HCT116 (cell line): ENCODE measurements around the gene NGFR. TPM values are rescaled to one million over a fixed set of nuclear protein-coding genes. Genes with fewer than 3 reads are reported as not detected.

Experiments
- ATAC-seq: fragments of 200-7000 bp; cut with Tn5 transposase; 2 replicates; pipeline ENCODE4 v1.9.1; 2020; ENCODE audit warnings: mild to moderate bottlenecking, moderate library complexity
- BruUV-seq: library from RNA; stranded (reverse); fragments of 400-500 nt; replicated peaks from 2 replicates; lab custom pipeline; 2021; lab: Mats Ljungman, UMichigan
- CTCF ChIA-PET: fragments of 300-600 bp; sonication (Branson Sonifier 250); formaldehyde crosslinking; loops from one replicate; lab custom pipeline; 2021; ENCODE audit warnings: antibody characterized with exemption; lab: Charles Lee
- POLR2A ChIA-PET: fragments of 300-600, 350-600 bp; sonication (Branson Sonifier 250); formaldehyde crosslinking; loops from one replicate; lab custom pipeline; 2021; ENCODE audit warnings: antibody characterized with exemption; lab: Charles Lee
- RAD21 ChIA-PET, 2 experiments: fragments of 300-600 bp; sonication (Branson Sonifier 250); formaldehyde crosslinking; loops; one replicate each; lab custom pipeline; 2023; ENCODE audit warnings: low total read pairs in 2 of 2; ENCODE audit not compliant: uncharacterized antibody in 2 of 2, unreplicated experiment in 2 of 2, low non-redundant PET in 1 of 2; lab: Charles Lee
- DNase-seq: peaks from one replicate; pipeline ENCODE4 v3.0.0-alpha.2; 2010; ENCODE audit warnings: low read depth, low spot score
- H2AFZ ChIP-seq: fragments of 200-600 bp; shearing (Covaris generic), sonication (generic); 2 replicates; pipeline ENCODE4 v1.6.1; 2017; ENCODE audit warnings: low read depth, mixed run types, mixed read lengths, antibody characterized with exemption, low read length; ENCODE audit not compliant: poor library complexity, severe bottlenecking
- H3K27ac ChIP-seq: 2 replicates; pipeline ENCODE4 v1.5.1; 2012; ENCODE audit warnings: low read depth, low read length
- H3K27me3 ChIP-seq: fragments of 200-600 bp; sonication (generic); 2 replicates; pipeline ENCODE4 v1.6.1; 2016; ENCODE audit warnings: mixed run types, low read length, mixed read lengths; ENCODE audit not compliant: insufficient read depth
- H3K36me3 ChIP-seq, 2 experiments: fragments of 200-500 bp in 1 of 2; fragments of 200-600 bp in 1 of 2; sonication (Bioruptor generic) in 1 of 2; sonication (generic) in 1 of 2; 2 replicates each; pipeline versions ENCODE4 v1.5.1 to v1.6.1; 2014 to 2016; ENCODE audit warnings: low read length in 2 of 2, inconsistent platforms in 1 of 2, mixed read lengths in 1 of 2, mixed run types in 1 of 2; ENCODE audit not compliant: insufficient read depth in 2 of 2, control insufficient read depth in 1 of 2
- H3K4me1 ChIP-seq, 2 experiments: fragments of 200-600 bp in 1 of 2; sonication (generic) in 1 of 2; 2 replicates each; pipeline versions ENCODE4 v1.5.1 to v1.6.1; 2012 to 2017; ENCODE audit warnings: low read length in 2 of 2, inconsistent platforms in 1 of 2, mild to moderate bottlenecking in 1 of 2, mixed read lengths in 1 of 2, mixed run types in 1 of 2, moderate library complexity in 1 of 2; ENCODE audit not compliant: insufficient read depth in 2 of 2, control insufficient read depth in 1 of 2
- H3K4me2 ChIP-seq: fragments of 200-600 bp; sonication (generic); 2 replicates; pipeline ENCODE4 v1.6.1; 2017; ENCODE audit warnings: mixed run types, low read length, mixed read lengths
- H3K4me3 ChIP-seq, 2 experiments: fragments of 200-600 bp in 1 of 2; sonication (generic) in 1 of 2; replicated peaks in 1 of 2; 2 replicates each; pipeline ENCODE4 v1.5.1; 2011 to 2016; ENCODE audit warnings: low read length in 2 of 2, control low read depth in 1 of 2, low read depth in 1 of 2, mild to moderate bottlenecking in 1 of 2, mixed read lengths in 1 of 2, mixed run types in 1 of 2
- H3K79me2 ChIP-seq: fragments of 200-600 bp; sonication (generic); 2 replicates; pipeline ENCODE4 v1.6.1; 2017; ENCODE audit warnings: mild to moderate bottlenecking, mixed run types, low read length, moderate library complexity, mixed read lengths; ENCODE audit not compliant: insufficient read depth
- H3K9ac ChIP-seq: fragments of 200-600 bp; sonication (generic); 2 replicates; pipeline ENCODE4 v1.6.1; 2016; ENCODE audit warnings: low read length, mixed read lengths
- H3K9me2 ChIP-seq: fragments of 200-600 bp; sonication (generic), shearing (Covaris generic); 2 replicates; pipeline ENCODE4 v1.6.1; 2017; ENCODE audit warnings: mixed run types, mild to moderate bottlenecking, moderate library complexity; ENCODE audit not compliant: insufficient read depth
- H3K9me3 ChIP-seq, 2 experiments: fragments of 200-500 bp in 1 of 2; fragments of 200-600 bp in 1 of 2; sonication (Bioruptor generic) in 1 of 2; sonication (generic) in 1 of 2; 2 replicates each; pipeline ENCODE4 v1.6.1; 2014 to 2017; ENCODE audit warnings: low read length in 2 of 2, mixed read lengths in 2 of 2, inconsistent platforms in 1 of 2, low read depth in 1 of 2, mild to moderate bottlenecking in 1 of 2, mixed run types in 1 of 2, moderate library complexity in 1 of 2; ENCODE audit not compliant: control insufficient read depth in 1 of 2, insufficient read depth in 1 of 2
- H4K20me1 ChIP-seq: fragments of 200-600 bp; sonication (generic), shearing (Covaris generic); 2 replicates; pipeline ENCODE4 v1.6.1; 2017; ENCODE audit warnings: mixed run types, mild to moderate bottlenecking, moderate library complexity; ENCODE audit not compliant: insufficient read depth
- CBX3 ChIP-seq: IDR thresholded peaks from 2 replicates; pipeline ENCODE4 v1.6.1; 2012; ENCODE audit warnings: low read depth
- CEBPB ChIP-seq: IDR thresholded peaks from 2 replicates; pipeline ENCODE4 v1.6.1; 2012; ENCODE audit warnings: low read depth
- CTCF ChIP-seq, 3 experiments: fragments of 200-600 bp in 1 of 3; sonication (generic) in 1 of 3; IDR thresholded peaks in 2 of 3; conservative IDR thresholded peaks in 1 of 3; 2 replicates each; pipeline ENCODE4 v1.5.1; 2012 to 2017; ENCODE audit warnings: low read depth in 2 of 3, low read length in 2 of 3, antibody characterized with exemption in 1 of 3, borderline replicate concordance in 1 of 3, control low read depth in 1 of 3, mild to moderate bottlenecking in 1 of 3, mixed read lengths in 1 of 3, mixed run types in 1 of 3, moderate library complexity in 1 of 3; ENCODE audit not compliant: insufficient read depth in 1 of 3
- EGR1 ChIP-seq: IDR thresholded peaks from 2 replicates; pipeline ENCODE4 v1.6.1; 2012; ENCODE audit warnings: low read depth
- FOSL1 ChIP-seq: IDR thresholded peaks from 2 replicates; pipeline ENCODE4 v1.6.1; 2012; ENCODE audit warnings: low read depth
- POLR2A ChIP-seq: IDR thresholded peaks from 2 replicates; pipeline ENCODE4 v1.7.0; 2011; ENCODE audit warnings: borderline replicate concordance; ENCODE audit not compliant: insufficient read depth, insufficient read length; ENCODE audit errors: extremely low read depth
- POLR2AphosphoS5 ChIP-seq: IDR thresholded peaks from 2 replicates; pipeline ENCODE4 v1.6.1; 2011; ENCODE audit warnings: mild to moderate bottlenecking, low read depth, low read length, moderate library complexity
- RAD21 ChIP-seq: IDR thresholded peaks from 2 replicates; pipeline ENCODE4 v1.6.1; 2012; ENCODE audit warnings: low read depth, mild to moderate bottlenecking
- SRF ChIP-seq: IDR thresholded peaks from 2 replicates; pipeline ENCODE4 v1.6.1; 2012; ENCODE audit warnings: low read depth
- TCF7L2 ChIP-seq: IDR thresholded peaks from 2 replicates; pipeline ENCODE4 v1.7.0; 2011; ENCODE audit warnings: borderline replicate concordance, inconsistent platforms; ENCODE audit not compliant: insufficient read depth, insufficient read length; ENCODE audit errors: extremely low read depth
- YY1 ChIP-seq: IDR thresholded peaks from 2 replicates; pipeline ENCODE4 v1.6.1; 2011; ENCODE audit warnings: low read length, low read depth, moderate library complexity, mild to moderate bottlenecking; ENCODE audit not compliant: insufficient replicate concordance; ENCODE audit errors: extremely low read depth
- intact Hi-C: fragments of 100-400 bp; cut with micrococcal nuclease; formaldehyde crosslinking; loops from 2 replicates; pipeline ENCODE4 v1.10.0; 2022
- total RNA-seq: library from RNA; stranded (reverse); gene quantifications from one replicate; pipeline ENCODE4 v1.2.1, GENCODE V29; 2021; ENCODE audit not compliant: unreplicated experiment
- TF ChIP-seq, protein P1 (sequence below): IDR thresholded peaks from 2 replicates; pipeline ENCODE4 v1.6.1; 2012
- TF ChIP-seq, protein P2 (sequence below): IDR thresholded peaks from 2 replicates; pipeline ENCODE4 v1.6.1; 2012; ENCODE audit warnings: low read depth

Gene NGFR
- total RNA-seq, 1 experiment from 2014 or later: 6.1 TPM

DNA sequence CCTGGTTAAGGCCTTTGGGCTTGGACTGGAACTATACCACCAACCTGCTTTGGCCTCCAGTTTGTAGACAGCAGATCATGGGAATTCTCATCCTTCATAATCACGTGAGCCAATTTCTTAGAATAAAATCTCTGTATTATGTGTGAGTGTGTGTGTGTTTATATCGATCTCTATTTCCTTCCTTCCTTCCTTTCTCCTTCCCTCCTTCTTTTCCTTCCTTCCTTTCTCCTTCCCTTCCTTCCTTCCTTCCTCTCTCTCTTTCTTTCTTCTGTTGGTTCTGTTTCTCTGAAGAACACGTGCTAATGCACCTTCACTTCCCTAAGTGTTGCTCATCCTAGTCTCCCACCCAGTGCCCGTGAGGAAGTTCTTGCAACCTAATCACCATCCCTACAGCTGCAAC, 44.9 kb upstream of the NGFR start (continued):
- TF ChIP-seq YY1 (no peak), RAD21 (no peak), POLR2A (no peak)
- TF ChIP-seq, protein P1, sequence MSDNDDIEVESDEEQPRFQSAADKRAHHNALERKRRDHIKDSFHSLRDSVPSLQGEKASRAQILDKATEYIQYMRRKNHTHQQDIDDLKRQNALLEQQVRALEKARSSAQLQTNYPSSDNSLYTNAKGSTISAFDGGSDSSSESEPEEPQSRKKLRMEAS: no peak
- TF ChIP-seq, protein P2, sequence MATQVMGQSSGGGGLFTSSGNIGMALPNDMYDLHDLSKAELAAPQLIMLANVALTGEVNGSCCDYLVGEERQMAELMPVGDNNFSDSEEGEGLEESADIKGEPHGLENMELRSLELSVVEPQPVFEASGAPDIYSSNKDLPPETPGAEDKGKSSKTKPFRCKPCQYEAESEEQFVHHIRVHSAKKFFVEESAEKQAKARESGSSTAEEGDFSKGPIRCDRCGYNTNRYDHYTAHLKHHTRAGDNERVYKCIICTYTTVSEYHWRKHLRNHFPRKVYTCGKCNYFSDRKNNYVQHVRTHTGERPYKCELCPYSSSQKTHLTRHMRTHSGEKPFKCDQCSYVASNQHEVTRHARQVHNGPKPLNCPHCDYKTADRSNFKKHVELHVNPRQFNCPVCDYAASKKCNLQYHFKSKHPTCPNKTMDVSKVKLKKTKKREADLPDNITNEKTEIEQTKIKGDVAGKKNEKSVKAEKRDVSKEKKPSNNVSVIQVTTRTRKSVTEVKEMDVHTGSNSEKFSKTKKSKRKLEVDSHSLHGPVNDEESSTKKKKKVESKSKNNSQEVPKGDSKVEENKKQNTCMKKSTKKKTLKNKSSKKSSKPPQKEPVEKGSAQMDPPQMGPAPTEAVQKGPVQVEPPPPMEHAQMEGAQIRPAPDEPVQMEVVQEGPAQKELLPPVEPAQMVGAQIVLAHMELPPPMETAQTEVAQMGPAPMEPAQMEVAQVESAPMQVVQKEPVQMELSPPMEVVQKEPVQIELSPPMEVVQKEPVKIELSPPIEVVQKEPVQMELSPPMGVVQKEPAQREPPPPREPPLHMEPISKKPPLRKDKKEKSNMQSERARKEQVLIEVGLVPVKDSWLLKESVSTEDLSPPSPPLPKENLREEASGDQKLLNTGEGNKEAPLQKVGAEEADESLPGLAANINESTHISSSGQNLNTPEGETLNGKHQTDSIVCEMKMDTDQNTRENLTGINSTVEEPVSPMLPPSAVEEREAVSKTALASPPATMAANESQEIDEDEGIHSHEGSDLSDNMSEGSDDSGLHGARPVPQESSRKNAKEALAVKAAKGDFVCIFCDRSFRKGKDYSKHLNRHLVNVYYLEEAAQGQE: no peak

GRCh38 chr17:49450735-49451134, 44.4 kb upstream of the NGFR start:
- 0 out of 2 replicates have a peak, but pooled peaks cover 6% of the 10 kb centered on the region for H3K27me3 ChIP-seq
- no peaks in the 10 kb centered on the region for H4K20me1 ChIP-seq
- RAD21 ChIA-PET: no interaction called here
- no peak overlapping the region for H3K4me3 ChIP-seq
- BruUV-seq: no TSS peak
- CTCF ChIA-PET: no interaction called here
- no peak overlapping the region for H3K4me2 ChIP-seq
- intact Hi-C loops: no loop called here
- no peaks in the 10 kb centered on the region for H3K9me2 ChIP-seq
- no peak for DNase-seq
- H2AFZ ChIP-seq: no peak overlapping the region
- ATAC-seq: no peak
- H3K9ac ChIP-seq: no peak overlapping the region
- no peaks in the 10 kb centered on the region for H3K79me2 ChIP-seq
- H3K36me3 ChIP-seq: no peaks in the 10 kb centered on the region
- peaks cover 5 to 20% of the 10 kb centered on the region in 2 experiments; a peak in 3 of 4 replicates for H3K4me1 ChIP-seq
- H3K27ac ChIP-seq: no peak overlapping the region
- TF ChIP-seq FOSL1 (no peak), CTCF (IDR thresholded peaks at IDR 0.05 in 2 of 3, conservative IDR thresholded peaks at IDR 0.05 in 1 of 3; ENCODE audit: borderline replicate concordance in 1 of 3, insufficient read depth in 1 of 3, low read depth in 2 of 3, low read length in 2 of 3) (no peak), POLR2AphosphoS5 (no peak), CBX3 (no peak), RAD21 (no peak), SRF (no peak), CEBPB (no peak), YY1 (no peak), TCF7L2 (no peak), EGR1 (no peak)
- TF ChIP-seq, protein P1: no peak
- POLR2A ChIA-PET: no interaction called here
- no peaks in the 10 kb centered on the region for H3K9me3 ChIP-seq
